Skin of body (tissue), 2 donors: ENCODE measurements around the gene PDZD2. TPM values are rescaled to one million over a fixed set of nuclear protein-coding genes. Genes with fewer than 3 reads are reported as not detected.

Source experiments
- DNase-seq: peaks from one replicate; lab custom pipeline; 2025; lab: John Stamatoyannopoulos, UW
- total RNA-seq: library from RNA; depleted of rRNA; stranded (reverse); fragments of >200 nt; gene quantifications from one replicate; pipeline ENCODE4 v1.2.3, GENCODE V29; 2014

The PDZD2 gene
- total RNA-seq, 1 donor from 2014 or later = 34.9 TPM

DNA sequence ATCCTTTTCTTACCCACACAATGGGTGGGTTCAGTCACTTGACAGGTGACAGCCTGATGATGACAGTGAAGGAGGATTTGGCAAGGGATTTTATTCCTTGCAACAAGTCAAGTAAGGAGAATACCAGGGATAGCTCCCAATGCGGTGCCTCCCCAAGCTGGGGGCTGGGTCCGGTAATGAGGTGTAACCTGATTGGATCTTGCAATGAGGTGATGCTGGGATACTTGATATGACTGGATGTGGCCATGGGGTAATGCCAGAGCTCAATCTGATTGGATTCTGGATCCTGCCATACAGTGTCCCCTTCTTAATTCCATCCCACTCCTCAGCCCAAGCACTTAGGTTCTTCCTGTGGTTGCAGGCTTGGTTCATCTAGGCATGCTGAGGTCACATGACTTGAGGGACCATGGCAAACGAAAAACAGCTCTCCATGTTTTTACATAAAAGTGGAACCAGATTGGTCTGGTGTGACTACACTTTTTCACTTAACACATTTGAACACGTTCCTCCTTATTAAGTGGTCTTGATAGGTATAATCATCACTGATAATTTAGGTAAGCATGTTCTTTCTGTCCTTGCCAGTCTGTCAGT lies 181.1 kb downstream of the PDZD2 start:
- DNase-seq = no peak

DNA sequence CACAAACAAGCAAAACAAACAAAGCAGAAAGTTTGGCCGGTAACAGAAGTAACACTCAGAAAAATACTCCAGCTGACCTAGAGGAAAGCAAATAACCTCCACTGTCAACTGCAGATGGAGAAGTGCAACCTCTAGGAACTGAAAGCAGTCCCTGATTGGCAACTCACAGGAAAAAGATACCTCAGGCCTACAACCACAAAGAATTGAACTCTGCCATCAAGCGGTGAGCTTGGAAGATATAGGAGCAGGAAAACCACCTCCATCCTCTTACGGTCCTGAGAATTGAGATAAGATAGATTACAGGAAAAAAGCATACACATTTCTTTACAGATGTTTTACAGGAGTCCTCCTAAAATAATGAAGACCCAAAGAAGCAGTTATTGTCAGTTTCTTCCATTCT lies 184.5 kb downstream of the PDZD2 start:
- DNase-seq = no peak

DNA sequence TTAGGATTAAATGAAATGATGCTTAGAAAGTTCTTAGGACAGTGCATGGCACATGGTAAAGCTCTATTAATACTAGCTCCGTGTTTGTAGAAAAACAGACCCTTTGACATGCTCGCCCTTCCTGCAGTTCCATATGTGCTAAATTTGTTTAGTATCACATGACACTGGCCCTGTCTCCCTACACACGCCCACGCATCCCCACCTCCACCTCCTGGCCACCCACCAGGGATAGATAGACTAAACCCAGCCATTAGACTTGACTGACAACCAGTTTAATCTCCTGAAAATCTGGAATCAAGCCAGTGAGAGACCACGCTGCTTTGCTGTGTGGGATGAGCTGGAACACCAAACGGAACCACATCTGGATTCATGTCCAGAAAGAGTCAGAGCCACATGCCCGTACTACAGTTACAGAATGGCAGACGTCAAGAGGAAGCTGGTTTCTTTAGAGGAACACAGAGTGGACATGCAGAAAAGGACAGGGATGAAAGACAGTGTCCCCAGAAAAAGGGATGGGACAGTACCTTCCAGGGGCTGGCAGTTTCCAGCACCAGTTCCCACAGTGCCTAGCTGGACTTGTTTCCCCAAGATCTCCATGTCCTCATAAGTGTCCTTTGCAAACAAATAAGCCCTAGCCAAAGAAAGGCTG lies 186.1 kb downstream of the PDZD2 start:
- no peak for DNase-seq

DNA sequence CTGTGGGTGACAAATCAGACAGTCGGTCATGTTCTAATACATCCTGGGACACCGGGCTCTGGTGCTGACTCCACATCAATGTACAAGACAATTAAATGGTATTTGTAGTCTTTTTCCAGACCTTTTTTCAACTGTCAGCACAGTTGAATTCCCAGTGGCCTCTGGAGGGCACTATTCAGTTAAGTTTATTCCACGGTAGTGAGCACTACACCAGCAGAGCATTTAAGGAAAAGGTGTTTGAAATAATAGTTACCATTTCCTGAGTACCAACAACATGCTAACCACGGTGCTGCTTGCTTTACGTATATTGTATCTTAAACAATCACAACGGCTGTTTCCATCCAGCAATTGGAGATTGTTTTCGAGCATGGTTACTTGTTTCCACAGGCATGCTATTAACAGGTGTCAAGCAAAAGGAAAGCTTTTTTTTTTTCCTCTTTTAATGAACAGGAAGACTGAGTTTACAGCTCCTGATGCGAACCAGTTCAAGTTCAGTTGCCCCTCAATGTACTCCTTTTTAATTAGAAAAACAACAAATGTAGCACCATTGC lies 186.7 kb downstream of the PDZD2 start:
- DNase-seq = peak; percentile 61

DNA sequence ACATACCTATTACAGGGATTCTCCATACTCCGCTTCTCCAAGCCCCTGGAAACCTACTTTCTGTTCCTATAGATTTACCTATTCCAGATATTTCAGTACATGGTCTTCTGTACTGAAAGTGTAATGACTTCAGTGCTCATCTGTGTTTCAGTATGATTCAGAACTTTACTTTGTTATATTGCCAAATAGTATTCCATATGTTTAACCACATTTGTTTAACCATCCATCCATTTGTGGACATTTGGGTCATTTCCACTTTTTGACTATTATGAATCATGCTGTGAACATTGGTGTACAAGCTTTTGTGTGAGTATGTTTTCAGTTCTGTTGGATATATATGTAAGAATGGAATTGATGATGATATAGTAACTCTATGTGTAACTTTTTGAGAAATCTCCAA lies 188.9 kb downstream of the PDZD2 start:
- DNase-seq = no peak

DNA sequence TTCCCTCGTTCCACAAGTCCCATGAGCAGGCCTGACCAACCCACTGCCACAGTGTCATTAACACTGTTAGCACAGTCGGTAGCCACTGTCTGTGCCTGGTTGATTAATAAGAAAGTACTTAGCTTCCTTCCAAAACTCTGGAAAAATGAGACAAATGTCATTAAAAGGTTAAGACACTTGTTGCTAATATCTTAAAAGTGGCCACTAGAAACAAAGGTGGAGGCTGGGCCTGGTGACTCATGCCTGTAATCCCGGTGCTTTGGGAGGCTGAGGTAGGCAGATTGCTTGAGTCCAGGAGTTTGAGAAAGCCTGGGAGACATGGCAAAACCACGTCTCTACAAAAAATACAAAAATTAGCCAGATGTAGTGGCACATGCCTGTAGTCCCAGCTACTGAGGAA lies 194.0 kb downstream of the PDZD2 start:
- DNase-seq = no peak

DNA sequence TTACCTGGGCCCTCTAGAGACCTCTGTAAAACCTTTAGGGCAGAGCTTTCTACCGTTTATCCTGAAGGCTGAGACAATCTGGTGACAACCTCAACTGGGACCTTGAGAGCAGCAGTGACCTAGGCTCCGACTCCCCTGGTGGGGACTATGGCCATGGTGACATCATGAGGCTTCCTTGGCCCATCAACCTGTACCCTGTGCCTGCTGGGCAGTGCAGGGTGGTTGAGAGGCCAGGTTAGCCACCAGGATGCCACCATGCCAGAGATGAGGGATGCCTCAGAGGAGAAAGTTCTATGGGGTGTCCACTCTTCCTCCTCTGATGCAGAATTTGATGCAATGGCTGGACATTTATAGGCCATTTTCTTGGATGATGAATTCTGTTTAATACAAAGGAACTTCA lies 194.8 kb downstream of the PDZD2 start:
- no peak for DNase-seq

DNA sequence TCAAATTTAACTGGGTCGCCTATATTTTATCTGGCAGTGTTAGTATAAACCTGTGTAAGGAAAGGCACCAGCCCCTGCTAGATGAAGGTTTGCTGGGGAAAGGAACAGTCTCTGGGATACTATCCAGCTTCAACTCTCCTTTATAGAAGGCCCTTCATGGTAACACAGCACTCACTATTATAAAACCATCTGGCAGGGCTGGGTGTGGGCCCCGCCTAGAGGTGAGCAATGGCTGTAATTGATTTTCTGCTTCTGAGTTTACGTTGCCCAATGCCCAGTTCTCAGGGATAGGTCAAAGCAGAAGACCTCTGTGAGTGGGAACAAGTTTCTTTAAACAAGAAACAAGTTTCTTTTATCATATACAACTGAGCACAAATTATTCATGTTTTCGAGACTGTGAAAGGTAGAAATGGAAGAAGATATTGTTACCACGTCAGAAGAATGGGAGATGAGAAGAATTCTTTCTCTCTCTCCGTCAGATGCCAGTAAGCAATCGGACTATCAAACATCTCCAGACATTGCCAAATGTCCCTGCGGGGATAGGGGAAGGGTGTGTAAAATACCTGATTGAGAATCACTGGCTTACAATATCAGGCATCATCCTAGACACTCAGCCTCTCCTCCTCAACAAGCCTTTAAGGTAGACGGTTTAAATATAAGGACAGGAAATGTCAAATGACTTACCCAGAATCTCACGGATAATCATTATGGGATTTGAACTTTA lies 205.9 kb downstream of the PDZD2 start:
- no peak for DNase-seq

DNA sequence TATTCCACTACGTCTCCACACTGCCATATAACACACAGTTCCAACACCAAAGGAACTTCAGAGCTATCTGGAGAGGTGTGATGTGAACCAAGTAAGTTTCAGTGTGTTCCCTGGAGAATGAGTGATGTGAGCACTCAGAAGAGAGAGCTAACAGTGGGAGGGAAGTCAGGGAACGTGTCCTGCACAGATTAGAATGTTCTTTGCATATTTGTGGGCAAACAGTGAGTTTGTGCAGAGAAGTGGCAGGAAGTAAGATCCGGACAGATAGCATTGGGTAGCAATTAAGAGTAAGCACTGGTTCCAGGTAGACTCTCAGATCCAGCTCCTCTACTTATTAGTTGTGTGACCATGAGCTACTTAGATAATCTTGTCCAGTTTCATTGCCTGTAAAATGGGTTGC lies 206.4 kb downstream of the PDZD2 start:
- DNase-seq = no peak

DNA sequence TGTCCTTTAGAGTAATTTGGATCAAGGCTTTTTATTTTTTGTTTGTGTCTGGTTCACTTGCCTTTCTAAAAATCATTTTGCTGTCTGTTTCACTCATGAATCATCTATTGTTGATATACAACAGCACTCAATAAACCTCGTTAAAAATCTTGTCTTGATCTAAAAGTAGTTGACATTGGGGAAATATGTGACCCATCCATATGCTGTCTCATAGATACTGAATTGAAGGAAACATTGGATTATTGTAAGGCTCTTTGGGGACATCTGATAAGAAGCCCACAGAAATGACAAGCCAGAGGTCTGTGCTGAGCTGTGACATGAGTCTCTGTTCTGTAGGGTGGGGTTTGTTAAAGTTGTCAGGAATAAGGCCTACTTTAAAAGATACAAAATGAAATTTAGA lies 208.0 kb downstream of the PDZD2 start:
- no peak for DNase-seq

DNA sequence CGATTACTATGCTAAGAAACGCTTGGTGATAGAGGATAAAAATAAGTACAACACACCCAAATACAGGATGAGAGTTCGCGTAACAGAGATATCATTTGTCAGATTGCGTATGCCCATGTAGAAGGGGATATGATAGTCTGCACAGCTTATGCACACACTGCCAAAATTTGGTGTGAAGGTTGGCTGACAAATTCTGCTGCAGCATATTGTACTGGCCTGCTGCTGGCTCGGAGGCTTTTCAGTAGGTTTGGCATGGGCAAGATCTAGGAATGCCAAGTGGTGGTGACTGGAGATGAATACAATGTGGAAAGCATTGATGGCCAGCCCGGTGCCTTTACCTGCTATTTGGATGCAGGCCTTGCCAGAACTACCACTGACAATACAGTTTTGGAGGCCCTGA lies 208.4 kb downstream of the PDZD2 start:
- no peak for DNase-seq

DNA sequence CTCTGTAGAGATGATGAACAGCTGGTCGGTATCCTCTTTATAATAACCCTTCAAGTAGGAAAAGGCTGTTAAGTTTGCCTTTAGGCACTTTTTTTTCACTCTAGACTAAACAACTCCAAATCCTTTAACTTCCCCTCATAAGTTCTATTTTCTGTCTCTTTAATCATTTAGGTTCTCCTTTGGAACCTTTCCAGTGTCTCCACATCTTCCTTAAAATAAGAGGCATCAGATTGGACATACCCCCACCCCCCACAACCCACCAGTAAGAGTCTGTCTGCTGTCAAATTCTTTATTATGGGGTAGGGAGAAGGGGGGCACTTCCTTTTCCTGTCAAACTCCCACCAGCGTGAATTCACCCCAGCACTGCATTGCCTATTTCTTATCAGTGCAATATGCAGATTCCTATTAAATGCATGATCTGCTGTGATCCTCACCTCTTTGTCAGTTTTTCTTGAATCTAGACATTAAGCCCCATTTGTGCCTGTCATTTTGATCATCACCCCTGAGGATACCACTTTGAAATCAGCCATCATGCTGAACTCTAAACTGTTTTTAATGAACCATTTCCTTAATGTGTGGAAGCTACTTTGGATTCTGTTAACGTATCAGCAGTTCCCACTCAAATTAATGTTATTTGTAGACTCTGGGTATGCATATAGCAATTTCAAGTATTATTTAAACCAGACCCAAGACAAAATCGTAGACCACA lies 212.2 kb downstream of the PDZD2 start:
- DNase-seq = no peak

DNA sequence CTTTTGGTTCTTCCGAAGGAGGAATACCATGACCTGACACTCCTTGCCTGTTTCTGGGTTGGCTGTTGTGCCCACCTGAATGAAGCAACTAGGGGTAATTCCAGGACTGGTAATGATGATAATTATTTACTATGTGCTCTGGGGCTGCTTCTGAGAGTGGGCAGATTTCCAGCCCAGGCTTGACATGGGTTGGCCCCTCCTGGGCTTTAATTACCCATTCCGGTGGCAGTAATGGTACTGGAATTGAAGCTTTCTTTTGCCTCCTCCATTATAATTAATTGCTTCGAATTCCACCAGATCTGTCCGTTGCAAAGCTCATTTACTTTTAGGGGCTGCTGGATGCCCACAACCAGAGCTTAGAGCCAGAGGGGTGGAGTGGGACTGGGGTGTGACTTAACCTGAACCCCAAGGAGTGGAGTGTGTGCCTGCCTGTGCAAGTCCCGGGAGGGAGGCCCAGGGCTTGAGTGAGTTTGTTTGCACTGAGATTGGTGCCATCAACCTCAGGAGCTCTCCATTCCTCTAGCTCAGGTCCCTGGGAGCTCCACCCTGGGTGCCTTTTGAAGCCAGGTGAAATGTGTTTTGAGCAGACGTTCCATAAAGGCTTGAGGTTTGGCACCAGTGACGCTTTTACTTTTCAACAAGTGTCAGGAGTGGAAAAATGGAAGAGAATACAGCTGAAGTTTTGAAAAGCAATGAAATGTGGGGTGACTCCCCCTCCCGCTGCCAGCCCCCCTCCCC lies 214.6 kb downstream of the PDZD2 start:
- no peak for DNase-seq

DNA sequence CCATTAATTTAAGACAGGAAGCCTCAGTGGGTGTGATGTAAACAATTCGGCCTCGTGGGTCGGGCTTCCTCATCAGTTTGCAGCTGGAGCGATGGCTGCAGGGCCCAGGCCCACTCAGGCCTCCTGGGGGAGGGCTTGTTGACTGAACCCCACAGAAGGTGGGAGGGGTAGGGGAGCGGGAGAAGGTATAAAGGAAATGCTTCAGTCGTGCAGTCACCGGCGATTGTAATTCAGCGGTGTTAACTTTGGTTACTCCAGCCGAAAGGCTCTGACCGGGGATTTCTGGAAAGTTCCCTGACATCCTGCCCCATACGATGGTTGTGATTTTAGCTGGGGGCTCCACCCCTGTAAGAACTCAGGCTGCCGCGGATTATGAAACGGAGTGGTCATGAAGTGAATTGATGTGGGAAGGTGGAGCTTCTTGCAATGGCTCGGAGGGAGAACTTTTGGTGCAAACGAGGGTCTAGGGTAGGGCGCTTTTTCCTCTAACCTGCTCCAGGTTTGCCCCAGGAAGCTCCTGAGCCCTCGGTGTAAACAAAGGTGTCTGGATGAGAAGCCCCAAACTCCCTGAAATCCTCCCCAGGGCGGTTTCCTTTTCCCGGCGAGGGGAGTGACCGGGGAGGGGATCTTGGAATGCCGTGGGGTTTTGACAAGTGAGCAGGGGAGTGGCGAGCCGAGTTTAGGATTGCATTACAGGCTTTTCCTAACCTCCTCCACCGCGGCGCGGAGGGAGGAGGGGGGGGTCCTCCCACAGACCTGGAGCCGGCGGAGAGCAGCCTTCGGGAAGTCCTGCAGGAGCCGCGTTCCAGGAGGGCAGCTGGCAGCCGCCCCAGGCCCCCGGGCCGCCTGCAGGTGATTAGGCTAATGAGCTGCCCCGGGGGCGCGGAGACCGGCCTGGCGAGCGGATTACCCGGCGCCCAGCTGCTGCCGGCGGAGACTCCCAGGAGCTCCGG lies 215.5 kb downstream of the PDZD2 start:
- peak; percentile 41 for DNase-seq

DNA sequence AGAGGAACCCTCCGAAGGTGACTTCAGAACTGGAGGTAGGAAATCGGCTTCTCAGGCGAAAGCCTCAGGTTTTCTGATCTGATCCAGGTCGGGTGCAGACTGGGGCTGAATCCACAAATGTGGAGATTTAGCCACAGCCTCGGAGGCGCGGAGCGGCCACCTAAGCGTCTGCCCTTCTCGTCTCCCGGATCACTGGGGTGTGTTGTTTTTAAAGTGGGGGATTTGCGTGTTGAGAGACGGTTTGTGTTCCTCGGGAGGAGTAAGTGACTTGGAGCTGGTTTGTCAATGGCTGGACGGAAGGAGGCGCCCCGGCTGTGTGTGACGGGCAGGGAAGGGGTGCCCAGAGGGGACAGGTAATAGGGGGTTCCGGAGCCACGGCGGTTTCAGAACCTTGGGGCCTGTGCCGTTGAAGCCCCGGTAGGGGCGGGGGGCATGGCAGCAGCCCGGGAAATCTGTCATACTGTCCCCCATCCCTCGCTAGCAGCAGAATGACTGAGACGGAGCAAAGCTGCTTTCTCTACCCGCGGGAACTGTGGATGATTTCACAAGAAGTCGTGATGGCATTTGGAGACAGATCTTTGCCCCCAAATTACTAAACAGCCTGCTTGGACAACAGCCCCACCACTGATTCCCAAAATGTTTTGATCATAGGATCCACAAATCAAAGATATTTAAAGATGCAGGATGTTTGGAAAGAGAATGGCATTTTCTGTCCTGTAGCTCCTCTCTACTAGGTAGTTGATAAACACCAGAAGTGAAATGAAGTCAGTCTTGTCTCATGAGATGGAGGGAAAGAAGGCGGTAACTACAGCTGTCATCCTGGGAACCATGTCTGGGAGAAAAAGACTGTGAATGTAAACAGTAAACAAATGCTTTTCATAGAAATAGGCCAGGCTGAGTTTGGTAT lies 216.5 kb downstream of the PDZD2 start:
- DNase-seq = peak; percentile 11

DNA sequence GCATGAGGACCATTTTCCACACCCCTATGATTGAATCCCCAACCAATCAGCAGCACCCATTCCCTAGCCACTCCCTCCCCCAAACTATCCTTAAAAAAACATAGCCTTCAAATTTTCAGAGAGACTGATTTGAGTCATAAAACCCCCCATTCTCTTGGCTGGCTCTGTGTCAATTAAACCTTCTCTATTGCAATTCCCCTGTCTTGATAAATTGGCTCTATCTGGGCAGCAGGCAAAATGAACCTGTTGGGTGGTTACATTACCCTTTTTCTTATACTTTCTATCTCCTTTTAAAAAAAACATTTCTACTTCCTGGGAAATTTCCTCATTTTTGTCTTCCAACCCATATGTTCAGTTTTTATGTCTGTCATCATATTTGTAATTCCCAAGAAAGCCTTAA lies 220.2 kb downstream of the PDZD2 start:
- DNase-seq = no peak

DNA sequence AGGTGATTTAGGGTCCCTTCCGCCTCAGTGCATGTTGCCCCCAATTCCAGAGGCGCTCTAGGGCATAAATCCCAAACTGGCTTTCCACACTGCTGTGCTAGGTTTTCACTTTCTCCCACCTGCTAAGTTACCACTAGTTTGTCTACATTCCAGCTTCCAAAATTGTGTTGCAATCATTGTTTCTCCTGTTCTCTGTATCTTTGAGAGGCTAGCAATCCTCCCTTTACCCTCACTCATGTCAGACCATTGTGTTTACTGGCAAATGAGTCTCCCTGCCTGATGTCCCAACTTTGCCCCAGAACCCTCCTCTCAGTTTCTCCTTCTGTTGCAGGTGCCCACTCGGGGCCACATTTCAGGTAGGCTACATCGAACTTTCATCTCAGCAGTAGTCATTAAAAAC lies 221.3 kb downstream of the PDZD2 start:
- no peak for DNase-seq

DNA sequence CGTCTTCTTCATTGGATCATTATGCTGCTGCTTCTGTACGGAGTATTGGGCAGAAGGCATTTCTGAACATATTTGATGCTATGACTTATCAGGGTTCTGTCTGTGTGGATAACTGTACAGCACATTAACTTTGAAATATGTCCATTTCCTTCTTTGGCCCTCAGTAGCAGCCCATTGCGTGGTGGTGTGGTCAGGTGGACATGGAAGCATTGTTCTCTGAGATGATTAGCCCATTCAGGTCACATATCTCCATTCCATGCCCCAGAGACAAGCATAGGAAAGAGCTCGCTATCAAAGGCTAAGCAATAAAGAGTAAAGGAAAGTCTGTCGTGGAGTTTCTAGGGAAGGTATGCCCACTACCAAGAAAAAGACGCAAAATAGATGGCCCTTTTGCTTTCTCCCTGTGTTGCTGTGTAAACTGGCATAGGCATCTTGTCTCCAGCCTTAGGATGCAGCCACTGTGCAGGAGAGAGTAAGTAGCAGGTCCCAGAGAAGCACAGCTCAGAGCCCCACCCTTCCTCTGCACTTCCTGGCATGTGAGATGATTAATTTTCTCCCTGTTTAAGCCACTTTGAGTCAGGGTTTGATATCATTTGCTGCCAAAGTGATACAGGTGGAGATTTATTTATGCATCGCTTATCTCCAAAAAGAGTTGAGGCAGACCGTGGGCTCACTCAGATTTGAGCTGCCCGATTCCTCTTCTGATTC lies 221.9 kb downstream of the PDZD2 start:
- no peak for DNase-seq
